ENCODE measurements around the gene MYRFL. TPM values are rescaled to one million over a fixed set of nuclear protein-coding genes. Genes with fewer than 3 reads are reported as not detected.

Gene MYRFL
- total RNA-seq (2021) (not detected in 2 replicates), Bru-seq, nascent RNA (percentile 19 among the genes with signal in this experiment), BruChase-seq, experiment 1, labeled RNA remaining after a 2-hour chase (percentile 34 among the genes with signal in this experiment), BruChase-seq, experiment 2, labeled RNA remaining after a 6-hour chase (percentile 22 among the genes with signal in this experiment)
- long read RNA-seq, partial matches to known transcripts = 0 of 2 reads
- long read RNA-seq, other reads (novel, unspliced or antisense) = 2 of 2 reads

GRCh38 chr12:69824966-69825560 is at the start of gene MYRFL:
TSS of gene MYRFL (plus strand) at chr12:69825227. CDS start at chr12:69825518, 291 bp downstream.
- Histone ChIP-seq H3F3A (ENCODE audit: insufficient read depth, low read depth) (no peaks in the 10 kb centered on the region), H3K4me2 (no peak within 1 kb of the TSS), H3K79me2 (ENCODE audit: low read depth) (no peaks in the 10 kb centered on the region), H3K27me3 (ENCODE audit: insufficient read depth, low read depth) (no peaks in the 10 kb centered on the region), H4K20me1 (ENCODE audit: insufficient read depth) (no peaks in the 10 kb centered on the region), H3K4me1 (replicated peaks; ENCODE audit: insufficient read depth) (no peaks in the 10 kb centered on the region), H3K36me3 (ENCODE audit: low read depth) (no peaks in the 10 kb centered on the region), H3K27ac (no peak within 1 kb of the TSS), H2AFZ (no peak within 1 kb of the TSS), H3K4me3 (no peak within 1 kb of the TSS), H3K9me2 (ENCODE audit: insufficient read depth) (no peaks in the 10 kb centered on the region), H3K9me3 (ENCODE audit: insufficient read depth, low read depth) (no peaks in the 10 kb centered on the region)
- ChIA-PET CTCF (no interaction called here), POLR2A (ENCODE audit: unreplicated experiment) (interaction anchor here (0.6 kb wide), 1 partner anchor 582 kb away, joined by 4 read pairs; no protein-coding TSS in a partner anchor)
- no TSS peak for BruUV-seq (replicated peaks)
- intact Hi-C loops (cut with micrococcal nuclease; ENCODE audit: unreplicated experiment) = no loop called here
- DNase-seq = no peak
- TF ChIP-seq EZH2 (IDR thresholded peaks at IDR 0.05; ENCODE audit: low read depth) (no peak), CTCF (conservative IDR thresholded peaks at IDR 0.05) (no peak)

GRCh38 chr12:69779928-69780327 is 45.1 kb upstream of the MYRFL start:
- Histone ChIP-seq H3K36me3 (ENCODE audit: low read depth) (no peaks in the 10 kb centered on the region), H4K20me1 (ENCODE audit: insufficient read depth) (no peaks in the 10 kb centered on the region), H3K9me3 (ENCODE audit: insufficient read depth, low read depth) (no peaks in the 10 kb centered on the region), H3K27ac (no peak overlapping the region), H3K4me2 (no peak overlapping the region), H2AFZ (no peak overlapping the region), H3K4me1 (replicated peaks; ENCODE audit: insufficient read depth) (no peaks in the 10 kb centered on the region), H3K9me2 (ENCODE audit: insufficient read depth) (no peaks in the 10 kb centered on the region), H3K27me3 (ENCODE audit: insufficient read depth, low read depth) (no peaks in the 10 kb centered on the region), H3K4me3 (no peak overlapping the region), H3F3A (ENCODE audit: insufficient read depth, low read depth) (no peaks in the 10 kb centered on the region), H3K79me2 (ENCODE audit: low read depth) (no peaks in the 10 kb centered on the region)
- intact Hi-C loops (cut with micrococcal nuclease; ENCODE audit: unreplicated experiment) = no loop called here
- BruUV-seq (replicated peaks) = no TSS peak
- CTCF ChIA-PET = no interaction called here
- TF ChIP-seq EZH2 (IDR thresholded peaks at IDR 0.05; ENCODE audit: low read depth) = no peak
- no peak for DNase-seq
- POLR2A ChIA-PET (ENCODE audit: unreplicated experiment) = no interaction called here

- Histone ChIP-seq H3K4me2 (no peak overlapping the region), H4K20me1 (ENCODE audit: insufficient read depth) (no peaks in the 10 kb centered on the region), H2AFZ (no peak overlapping the region), H3K4me1 (replicated peaks; ENCODE audit: insufficient read depth) (no peaks in the 10 kb centered on the region), H3K9me2 (ENCODE audit: insufficient read depth) (no peaks in the 10 kb centered on the region), H3K4me3 (no peak overlapping the region), H3F3A (ENCODE audit: insufficient read depth, low read depth) (no peaks in the 10 kb centered on the region), H3K9me3 (ENCODE audit: insufficient read depth, low read depth) (no peaks in the 10 kb centered on the region), H3K36me3 (ENCODE audit: low read depth) (no peaks in the 10 kb centered on the region), H3K79me2 (ENCODE audit: low read depth) (no peaks in the 10 kb centered on the region), H3K27me3 (ENCODE audit: insufficient read depth, low read depth) (no peaks in the 10 kb centered on the region), H3K27ac (no peak overlapping the region)
- no peak for DNase-seq
- intact Hi-C loops (cut with micrococcal nuclease; ENCODE audit: unreplicated experiment) = no loop called here
- BruUV-seq (replicated peaks) = no TSS peak
- TF ChIP-seq CTCF (conservative IDR thresholded peaks at IDR 0.05) (no peak), EZH2 (IDR thresholded peaks at IDR 0.05; ENCODE audit: low read depth) (no peak)
- POLR2A ChIA-PET (ENCODE audit: unreplicated experiment) = interaction anchor here (0.7 kb wide), 1 partner anchor 347 kb away, joined by 6 read pairs; no protein-coding TSS in a partner anchor
- CTCF ChIA-PET = no interaction called here
These were observed 41.7 kb upstream of the MYRFL start for GRCh38 chr12:69783365-69783764.
